Esophagus squamous epithelium (tissue), 5 donors: Measurements from ENCODE around the gene TBC1D1. TPM values are rescaled to one million over a fixed set of nuclear protein-coding genes. Genes with fewer than 3 reads are reported as not detected.

Experiments used
- DNase-seq: peaks from one replicate; lab custom pipeline; 2025; lab: John Stamatoyannopoulos, UW
- H3K27ac ChIP-seq, 4 donors: fragments of 200-600 bp; sonication (generic); one replicate each; pipeline ENCODE4 v1.5.1; 2016 to 2019; ENCODE audit warnings: mild to moderate bottlenecking in 1 of 4
- H3K27me3 ChIP-seq, 4 donors: fragments of 200-600 bp; sonication (generic); 1 replicate in 3 of 4; 2 replicates in 1 of 4; pipeline versions ENCODE4 v1.5.1 to v1.6.0; 2017 to 2021; ENCODE audit warnings: antibody characterized with exemption in 1 of 4
- H3K36me3 ChIP-seq, 3 donors: fragments of 200-600 bp; sonication (generic); one replicate each; pipeline ENCODE4 v1.5.1; 2016 to 2019
- H3K4me1 ChIP-seq, 3 donors: fragments of 200-600 bp; sonication (generic); one replicate each; pipeline ENCODE4 v1.5.1; 2017 to 2019
- H3K4me3 ChIP-seq, 4 donors: fragments of 200-600 bp; sonication (generic); 1 replicate in 3 of 4; 2 replicates in 1 of 4; pipeline ENCODE4 v1.5.1; 2016 to 2019; ENCODE audit warnings: mild to moderate bottlenecking in 2 of 4, moderate library complexity in 1 of 4
- H3K9me3 ChIP-seq, 3 donors: fragments of 200-600 bp; sonication (generic); one replicate each; pipeline ENCODE4 v1.5.1; 2016 to 2019
- POLR2A ChIP-seq, 4 donors: fragments of 450-650 bp; IDR thresholded peaks; one replicate each; pipeline ENCODE4 v1.6.1; 2017; ENCODE audit warnings: antibody characterized with exemption in 4 of 4, mild to moderate bottlenecking in 4 of 4, moderate library complexity in 3 of 4
- WGBS, 2 donors: methylation state at CpG; one replicate each; pipeline ENCODE4 v1.1.5; 2018; 5-methylcytosine and 5-hydroxymethylcytosine counted together
- intact Hi-C: fragments of 100-400 bp; cut with DNase I; formaldehyde crosslinking; loops from one replicate; pipeline ENCODE4 v1.15.0; 2022
- total RNA-seq, 4 donors: library from RNA; depleted of rRNA; stranded (reverse); fragments of >200 nt; gene quantifications; one replicate each; pipeline ENCODE4 v1.1.0, GENCODE V29; 2016
- TF ChIP-seq, protein P1 (sequence below), 6 experiments: fragments of 450-650 bp in 4 of 6; fragments of 200-600 bp in 2 of 6; sonication (generic) in 2 of 6; IDR thresholded peaks; one replicate each; pipeline ENCODE4 v1.5.1; 2016 to 2019; ENCODE audit warnings: antibody characterized with exemption in 6 of 6, mild to moderate bottlenecking in 4 of 6, moderate library complexity in 4 of 6
- donor health status: DM: yes; HTN: yes; CAD: no.

The TBC1D1 gene
- total RNA-seq, 4 donors from 2014 or later, result 6.9 to 44.6 (median 25.6) TPM

DNA sequence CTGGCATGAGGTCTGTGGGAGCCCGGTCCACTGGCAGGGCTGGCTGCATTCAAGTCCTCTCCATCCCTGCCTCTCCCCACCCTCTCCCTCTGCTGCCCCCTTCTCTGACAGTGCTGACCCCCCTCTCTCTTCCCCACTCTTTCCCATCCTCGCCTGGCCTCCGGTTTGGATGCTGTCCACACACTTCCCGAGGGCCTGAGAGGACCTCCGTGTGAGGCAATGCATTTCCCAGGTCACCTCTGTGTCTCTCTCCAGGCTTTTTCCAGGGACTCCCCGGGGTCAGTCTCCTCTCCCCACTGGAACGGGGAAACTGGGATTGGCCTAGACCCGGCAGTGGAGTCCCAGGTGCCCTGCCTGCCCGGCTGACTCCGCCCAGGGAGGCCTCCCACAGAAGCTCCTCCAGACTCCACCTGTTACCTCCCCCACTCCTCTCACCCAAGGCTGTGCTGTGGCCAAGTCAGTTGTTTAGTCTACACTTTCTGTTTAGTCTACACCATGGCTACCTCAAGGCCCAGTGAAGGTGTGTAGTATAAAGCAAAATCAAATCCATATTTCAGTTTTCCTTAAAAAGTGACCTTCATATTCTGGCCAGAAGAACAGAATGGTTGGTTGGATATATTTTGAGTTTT is 216.1 kb downstream of the TBC1D1 start:
- Histone ChIP-seq H3K36me3 (peaks cover 0 to 32% (median 0%) of the 10 kb centered on the region in 3 donors), H3K9me3 (no peaks in the 10 kb centered on the region), H3K4me3 (no peak overlapping the region), H3K27me3 (no peaks in the 10 kb centered on the region), H3K4me1 (peaks cover 0 to 14% (median 0%) of the 10 kb centered on the region in 3 donors), H3K27ac (no peak overlapping the region)
- DNase-seq, result no peak
- TF ChIP-seq, protein P1, sequence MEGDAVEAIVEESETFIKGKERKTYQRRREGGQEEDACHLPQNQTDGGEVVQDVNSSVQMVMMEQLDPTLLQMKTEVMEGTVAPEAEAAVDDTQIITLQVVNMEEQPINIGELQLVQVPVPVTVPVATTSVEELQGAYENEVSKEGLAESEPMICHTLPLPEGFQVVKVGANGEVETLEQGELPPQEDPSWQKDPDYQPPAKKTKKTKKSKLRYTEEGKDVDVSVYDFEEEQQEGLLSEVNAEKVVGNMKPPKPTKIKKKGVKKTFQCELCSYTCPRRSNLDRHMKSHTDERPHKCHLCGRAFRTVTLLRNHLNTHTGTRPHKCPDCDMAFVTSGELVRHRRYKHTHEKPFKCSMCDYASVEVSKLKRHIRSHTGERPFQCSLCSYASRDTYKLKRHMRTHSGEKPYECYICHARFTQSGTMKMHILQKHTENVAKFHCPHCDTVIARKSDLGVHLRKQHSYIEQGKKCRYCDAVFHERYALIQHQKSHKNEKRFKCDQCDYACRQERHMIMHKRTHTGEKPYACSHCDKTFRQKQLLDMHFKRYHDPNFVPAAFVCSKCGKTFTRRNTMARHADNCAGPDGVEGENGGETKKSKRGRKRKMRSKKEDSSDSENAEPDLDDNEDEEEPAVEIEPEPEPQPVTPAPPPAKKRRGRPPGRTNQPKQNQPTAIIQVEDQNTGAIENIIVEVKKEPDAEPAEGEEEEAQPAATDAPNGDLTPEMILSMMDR (IDR thresholded peaks at IDR 0.05), result no peak
- TF ChIP-seq POLR2A (IDR thresholded peaks at IDR 0.05), result no peak
- 81 to 90% methylated on average over 2 to 9 of the region's 10 CpGs for WGBS, 2 donors
- intact Hi-C loops, result no loop called here

DNA sequence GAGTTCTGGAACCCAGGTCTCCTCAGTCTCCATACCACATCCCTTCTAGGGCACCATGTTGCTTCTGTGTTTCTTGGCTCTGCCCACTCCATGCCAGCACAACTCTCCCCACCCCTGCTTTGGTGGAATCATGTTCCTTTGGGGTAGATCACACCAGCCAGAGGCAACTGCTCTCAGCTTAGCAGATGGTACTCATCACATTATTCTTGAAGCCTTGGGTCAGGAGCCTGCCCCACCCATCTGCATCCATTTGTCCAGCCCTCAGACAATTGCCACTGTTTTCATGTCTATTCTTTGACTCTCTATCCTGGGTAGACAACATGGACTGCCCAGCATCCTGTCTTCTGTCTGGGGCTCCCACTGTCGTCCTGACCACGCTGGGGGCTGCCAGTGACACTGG is 216.9 kb downstream of the TBC1D1 start:
- H3K4me3 ChIP-seq, result no peak overlapping the region
- peaks cover 0 to 14% (median 0%) of the 10 kb centered on the region in 3 donors for H3K4me1 ChIP-seq
- no peaks in the 10 kb centered on the region for H3K9me3 ChIP-seq
- WGBS, 2 donors, result 82 to 83% methylated on average over 2 of the region's 2 CpGs
- intact Hi-C loops, result no loop called here
- TF ChIP-seq, protein P1 (IDR thresholded peaks at IDR 0.05), result no peak
- no peak for TF ChIP-seq POLR2A (IDR thresholded peaks at IDR 0.05)
- H3K36me3 ChIP-seq, result peaks cover 0 to 25% (median 0%) of the 10 kb centered on the region in 3 donors
- no peaks in the 10 kb centered on the region for H3K27me3 ChIP-seq
- no peak for DNase-seq
- no peak overlapping the region for H3K27ac ChIP-seq

DNA sequence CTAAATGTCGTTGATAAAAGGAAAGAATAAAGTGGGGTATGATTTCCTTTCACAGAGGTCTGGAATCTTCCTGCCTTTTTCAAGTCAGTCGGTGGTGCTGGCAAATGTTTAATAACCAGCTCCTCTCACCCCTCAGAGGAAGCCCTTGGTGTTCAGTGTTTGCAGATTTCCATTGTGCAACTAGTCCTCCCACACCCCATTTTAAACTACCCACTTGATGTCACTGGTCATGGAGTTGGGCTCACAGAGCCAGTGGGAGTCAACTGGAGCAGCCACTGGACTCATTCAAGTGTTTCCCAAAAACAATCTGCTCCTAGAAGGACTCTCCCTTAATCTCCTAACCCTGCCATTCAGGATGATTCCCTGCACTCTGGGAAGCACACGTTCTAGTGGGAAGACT is 218.5 kb downstream of the TBC1D1 start:
- DNase-seq, result no peak
- H3K27ac ChIP-seq, result no peak overlapping the region
- no peaks in the 10 kb centered on the region for H3K27me3 ChIP-seq
- intact Hi-C loops, result no loop called here
- peaks cover 0 to 21% (median 6%) of the 10 kb centered on the region in 3 donors for H3K4me1 ChIP-seq
- TF ChIP-seq, protein P1 (IDR thresholded peaks at IDR 0.05), result no peak
- no peak for TF ChIP-seq POLR2A (IDR thresholded peaks at IDR 0.05)
- WGBS, 2 donors, result 62 to 75% methylated on average over 3 of the region's 3 CpGs
- H3K9me3 ChIP-seq, result no peaks in the 10 kb centered on the region
- peaks cover 0 to 18% (median 0%) of the 10 kb centered on the region in 3 donors for H3K36me3 ChIP-seq
- H3K4me3 ChIP-seq, result no peak overlapping the region

DNA sequence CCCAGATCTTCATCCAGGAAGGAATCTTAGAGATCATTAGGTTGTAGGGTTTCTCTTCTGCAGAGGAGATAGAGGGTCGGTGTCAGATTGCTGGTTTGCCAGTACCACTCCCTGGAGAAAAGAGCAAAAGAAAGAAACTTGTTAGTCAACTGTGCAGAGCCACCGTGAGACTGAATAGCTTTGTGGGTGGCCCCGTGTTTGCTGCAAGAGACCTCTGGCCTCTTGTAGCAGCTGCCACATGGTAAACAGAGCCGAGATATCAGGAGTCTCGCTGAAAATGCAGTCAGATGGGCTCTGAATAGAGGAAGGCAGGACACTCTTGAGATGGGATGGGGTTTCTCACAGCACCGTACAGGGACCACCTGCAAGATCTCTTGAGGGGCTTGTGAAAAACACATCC is 219.0 kb downstream of the TBC1D1 start:
- no peaks in the 10 kb centered on the region for H3K9me3 ChIP-seq
- H3K4me3 ChIP-seq, result no peak overlapping the region
- no peak for DNase-seq
- TF ChIP-seq POLR2A (IDR thresholded peaks at IDR 0.05), result no peak
- TF ChIP-seq, protein P1 (IDR thresholded peaks at IDR 0.05), result no peak
- H3K4me1 ChIP-seq, result peaks cover 0 to 27% (median 11%) of the 10 kb centered on the region in 3 donors
- H3K27ac ChIP-seq, result no peak overlapping the region
- 85 to 91% methylated on average over 6 of the region's 6 CpGs for WGBS, 2 donors
- H3K36me3 ChIP-seq, result peaks cover 0 to 18% (median 0%) of the 10 kb centered on the region in 3 donors
- no peaks in the 10 kb centered on the region for H3K27me3 ChIP-seq
- intact Hi-C loops, result no loop called here

DNA sequence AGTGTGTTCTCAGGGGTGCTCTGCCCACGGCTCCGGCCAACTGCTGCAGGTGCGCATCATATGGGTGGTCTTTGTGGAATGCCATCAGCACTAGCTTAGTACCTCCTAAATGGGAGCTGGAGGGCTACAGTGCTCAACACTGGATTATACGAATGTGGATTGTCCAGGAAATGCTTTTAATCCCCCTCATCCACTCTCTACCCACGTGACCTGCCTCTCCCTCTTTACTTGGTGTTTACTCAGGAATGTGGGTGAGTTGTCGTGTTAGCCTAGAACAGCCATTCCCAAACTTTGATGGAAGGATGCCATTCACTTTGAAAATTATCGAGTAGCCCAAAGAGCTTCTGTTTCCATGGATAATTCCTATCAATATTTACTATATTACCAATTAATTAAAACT is 220.1 kb downstream of the TBC1D1 start:
- DNase-seq, result no peak
- no peak overlapping the region for H3K27ac ChIP-seq
- H3K27me3 ChIP-seq, result no peaks in the 10 kb centered on the region
- no peaks in the 10 kb centered on the region for H3K9me3 ChIP-seq
- H3K4me1 ChIP-seq, result peaks cover 0 to 28% (median 11%) of the 10 kb centered on the region in 3 donors
- TF ChIP-seq, protein P1 (IDR thresholded peaks at IDR 0.05), result no peak
- no peak for TF ChIP-seq POLR2A (IDR thresholded peaks at IDR 0.05)
- H3K36me3 ChIP-seq, result peaks cover 0 to 17% (median 0%) of the 10 kb centered on the region in 3 donors
- no peak overlapping the region for H3K4me3 ChIP-seq
- 93 to 99% methylated on average over 7 of the region's 7 CpGs for WGBS, 2 donors
- intact Hi-C loops, result no loop called here
